IPS-NIHi7 (cell line): ENCODE measurements around the gene TOGARAM2.
"Not testable (repeated sequence)": the region's sequence is repeated elsewhere in the genome, so short reads cannot be mapped to it uniquely, and the experiment has no call there.

Experiments used
- DNase-seq: peaks from one replicate; pipeline ENCODE4 v3.0.0; 2012; ENCODE audit warnings: mixed read lengths; ENCODE audit errors: extremely low spot score

TOGARAM2 gene

DNA sequence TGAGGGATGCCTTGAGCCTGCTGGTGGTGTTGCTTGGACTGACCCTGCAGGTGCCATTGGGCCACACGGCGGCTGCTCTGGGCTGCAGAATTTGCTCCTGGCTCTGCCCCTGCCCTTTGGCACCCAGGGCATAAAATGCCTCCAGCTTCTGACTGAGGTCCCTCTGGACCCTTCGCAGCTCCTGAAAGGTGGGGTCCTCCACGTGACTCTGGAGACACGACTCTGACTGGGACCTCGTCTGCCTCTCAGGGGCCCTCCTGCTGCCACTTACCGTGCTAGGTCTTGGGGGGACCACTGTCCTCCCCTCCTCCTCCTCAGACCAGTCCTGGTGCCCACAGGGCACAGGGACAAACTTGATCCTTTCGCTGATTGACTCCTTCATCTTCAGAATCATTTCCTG lies 91.2 kb downstream of the TOGARAM2 start:
- DNase-seq, result no peak

DNA sequence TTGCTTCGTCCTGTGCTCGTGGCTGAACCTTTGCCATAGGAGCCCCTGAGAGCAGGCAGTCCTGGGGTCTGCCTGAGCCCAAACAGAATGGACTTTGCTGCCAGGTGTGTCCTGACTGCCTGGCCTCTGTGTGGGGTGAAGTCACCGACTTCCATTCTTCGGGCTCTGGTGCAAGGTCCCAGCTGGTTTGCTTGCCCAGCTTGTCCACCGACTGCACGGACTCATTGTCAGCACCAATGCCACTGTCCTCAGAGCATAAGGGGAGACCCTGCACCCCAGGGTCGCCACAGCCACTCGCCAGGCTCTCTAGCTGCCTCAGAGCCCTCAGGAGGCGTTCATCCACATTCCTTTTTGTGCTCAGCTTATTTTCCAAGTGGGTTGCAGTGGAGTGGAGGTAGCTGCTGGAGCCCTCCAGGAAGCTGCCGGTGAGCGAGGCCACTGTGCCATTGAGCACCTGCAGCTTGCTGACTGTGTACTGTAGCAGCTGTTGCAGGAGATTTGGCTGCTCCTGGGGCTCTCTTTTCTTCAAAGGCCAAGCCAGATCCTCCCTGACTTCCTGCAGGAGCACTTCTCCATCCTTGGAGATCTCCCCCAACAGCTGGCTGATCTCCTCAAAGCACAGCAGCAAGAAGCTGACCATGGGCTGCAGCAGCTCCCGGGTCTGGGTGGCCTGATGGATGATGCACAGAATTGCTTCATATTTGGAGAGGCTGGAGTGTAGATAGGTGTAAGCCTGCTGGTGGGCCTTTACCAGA lies 92.0 kb downstream of the TOGARAM2 start:
- no peak for DNase-seq

DNA sequence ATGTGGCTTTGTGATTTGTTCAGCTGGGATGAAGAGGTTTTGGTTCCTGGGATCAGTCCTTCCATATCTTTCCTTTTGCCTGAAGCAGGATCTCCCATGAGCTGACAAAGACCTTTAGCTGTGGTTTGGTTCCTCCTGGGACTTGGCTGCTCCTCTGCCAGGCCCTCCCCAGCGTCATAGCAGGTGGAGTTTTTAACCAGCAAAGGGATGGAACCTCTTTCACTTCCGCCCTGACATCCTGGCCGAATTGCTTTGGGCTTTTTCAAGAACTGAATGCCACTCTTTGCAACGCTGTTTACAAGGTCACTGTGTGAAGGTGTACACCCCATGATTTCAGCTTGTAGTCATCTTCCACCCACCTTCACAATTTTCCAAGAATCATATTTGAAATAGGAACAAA lies 92.8 kb downstream of the TOGARAM2 start:
- no peak for DNase-seq

GRCh38 chr2:29074411-29074810 lies 93.3 kb downstream of the TOGARAM2 start, which contains the start of gene PCARE:
PCARE (minus strand) TSS chr2:29074523; CDS start chr2:29074261, 262 bp downstream.
- no peak for DNase-seq

GRCh38 chr2:29075894-29076705 lies 95.0 kb downstream of the TOGARAM2 start:
- no peak for DNase-seq

DNA sequence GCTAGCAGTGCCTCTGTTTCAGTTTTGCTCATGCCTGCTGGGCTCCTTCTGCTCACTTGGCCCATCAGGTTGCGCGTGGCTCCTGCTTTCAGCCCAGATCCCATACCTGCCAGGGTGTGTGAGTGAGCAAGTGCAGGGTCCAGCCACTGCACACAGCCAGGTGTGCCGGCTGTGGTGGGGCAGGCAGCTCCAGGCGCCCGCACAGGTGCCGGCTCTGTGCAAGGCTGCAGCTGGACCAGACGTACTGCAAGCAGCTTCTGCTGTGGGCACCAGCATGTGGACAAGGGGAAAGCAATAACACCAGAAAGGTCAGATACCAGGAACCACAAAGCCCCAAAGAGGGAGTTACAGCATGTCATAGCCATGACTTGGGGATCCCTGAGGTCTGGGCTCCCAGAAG lies 98.8 kb downstream of the TOGARAM2 start:
- no peak for DNase-seq

DNA sequence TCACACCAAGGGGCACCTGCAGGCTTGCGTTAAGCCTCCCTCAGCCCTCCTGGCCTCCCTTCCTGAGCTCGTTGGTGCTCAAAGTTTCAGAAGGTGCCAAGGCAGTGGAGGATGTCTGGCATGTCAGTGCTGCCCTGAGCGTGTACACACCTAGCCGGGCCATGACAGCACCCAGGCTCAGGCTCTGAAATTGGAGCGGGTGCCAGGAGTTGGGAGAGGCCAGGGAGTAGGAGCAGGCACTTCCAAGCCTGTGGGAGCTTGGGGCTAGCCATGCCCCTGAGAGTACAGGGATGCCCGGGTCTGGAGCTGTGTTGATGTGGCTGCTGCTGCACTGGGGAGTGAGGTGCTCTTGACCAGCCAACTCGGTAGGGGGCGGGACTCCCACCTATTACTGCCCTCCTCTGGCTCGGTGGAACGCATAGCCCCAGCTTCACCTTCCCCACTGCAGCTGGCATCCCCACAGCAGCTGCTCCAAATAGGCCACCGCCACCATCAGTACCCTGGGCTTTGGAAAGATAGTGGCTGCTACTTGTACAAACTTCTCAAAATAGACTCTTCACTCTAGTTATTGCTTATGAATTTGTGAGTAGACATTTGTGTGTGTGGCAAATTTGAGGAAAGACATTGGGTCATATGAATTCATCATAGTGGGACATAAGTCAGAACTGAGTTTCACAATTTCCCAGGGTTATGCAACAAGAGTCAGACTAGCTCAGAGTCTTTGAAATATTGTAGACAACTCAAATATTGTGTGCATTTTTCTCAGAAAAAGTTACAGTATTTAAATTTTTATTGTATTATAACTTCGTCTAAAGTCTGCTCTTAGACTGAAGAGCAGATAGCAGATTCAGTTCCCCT lies 100.0 kb downstream of the TOGARAM2 start:
- no peak for DNase-seq

DNA sequence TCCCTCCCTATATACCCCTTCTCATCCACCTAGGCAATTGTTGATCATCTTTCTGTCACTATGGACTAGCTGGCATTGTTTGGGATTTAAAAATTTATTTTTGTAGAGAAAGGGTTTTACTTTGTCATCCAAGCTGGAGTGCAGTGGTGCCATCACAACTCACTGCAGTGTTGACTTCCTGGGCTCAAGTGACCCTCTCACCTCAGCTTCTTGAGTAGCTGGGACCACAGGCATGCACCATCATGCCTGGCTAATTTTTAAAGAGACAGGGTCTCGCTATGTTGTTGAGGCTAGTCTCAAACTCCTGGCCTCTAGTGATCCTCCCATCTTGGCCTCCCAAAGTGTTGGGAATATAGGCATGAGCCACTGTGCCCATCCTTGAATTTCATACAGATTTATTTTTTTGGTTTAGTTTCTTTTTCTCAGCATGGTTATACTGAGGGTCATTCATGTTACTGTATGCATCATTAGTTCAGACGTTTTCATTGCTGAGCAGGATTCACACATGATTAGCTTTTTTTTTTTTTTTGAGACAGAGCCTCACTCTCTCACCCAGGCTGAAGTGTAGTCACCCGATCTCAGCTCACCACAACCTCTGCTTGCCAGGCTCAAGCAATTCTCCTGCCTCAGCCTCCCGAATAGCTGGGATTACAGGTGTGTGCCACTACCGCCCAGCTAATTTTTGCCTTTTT lies 101.9 kb downstream of the TOGARAM2 start:
- DNase-seq, result no peak

GRCh38 chr2:29084554-29084953 lies 103.5 kb downstream of the TOGARAM2 start:
- no peak for DNase-seq

GRCh38 chr2:29090311-29090710 lies 109.2 kb downstream of the TOGARAM2 start:
- DNase-seq, result not testable (repeated sequence)

DNA sequence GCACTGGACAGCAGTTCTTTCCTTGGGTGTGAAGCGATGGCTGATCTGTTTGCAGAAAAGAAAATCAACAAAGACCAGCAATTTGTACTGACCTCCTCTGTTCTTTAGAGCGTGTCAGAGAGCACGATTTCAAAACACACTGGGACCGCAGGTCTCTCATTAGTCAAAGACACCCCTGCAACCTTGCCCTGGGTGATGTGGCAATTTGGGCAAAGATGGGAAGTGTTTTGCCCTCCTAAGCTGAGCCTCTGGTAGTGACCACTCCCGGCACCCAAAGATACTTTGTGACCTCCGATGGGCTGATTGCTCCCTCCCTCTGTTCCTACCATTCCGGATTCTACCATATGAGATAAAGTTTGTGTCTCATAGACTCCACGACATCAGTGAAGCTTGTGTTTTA lies 115.9 kb downstream of the TOGARAM2 start:
- DNase-seq, result no peak

- no peak for DNase-seq
These were observed 116.5 kb downstream of the TOGARAM2 start for GRCh38 chr2:29097569-29097968.

- no peak for DNase-seq
These were observed 119.5 kb downstream of the TOGARAM2 start for GRCh38 chr2:29100564-29100963.
